GM18502 (cell line): ENCODE data around the gene CYP19A1.

Source experiments
- ATAC-seq: cut with Tn5 transposase; IDR thresholded peaks from one replicate; pipeline ENCODE4 v1.9.1; 2021; ENCODE audit warnings: mild to moderate bottlenecking; ENCODE audit not compliant: unreplicated experiment, poor library complexity

Gene CYP19A1

DNA sequence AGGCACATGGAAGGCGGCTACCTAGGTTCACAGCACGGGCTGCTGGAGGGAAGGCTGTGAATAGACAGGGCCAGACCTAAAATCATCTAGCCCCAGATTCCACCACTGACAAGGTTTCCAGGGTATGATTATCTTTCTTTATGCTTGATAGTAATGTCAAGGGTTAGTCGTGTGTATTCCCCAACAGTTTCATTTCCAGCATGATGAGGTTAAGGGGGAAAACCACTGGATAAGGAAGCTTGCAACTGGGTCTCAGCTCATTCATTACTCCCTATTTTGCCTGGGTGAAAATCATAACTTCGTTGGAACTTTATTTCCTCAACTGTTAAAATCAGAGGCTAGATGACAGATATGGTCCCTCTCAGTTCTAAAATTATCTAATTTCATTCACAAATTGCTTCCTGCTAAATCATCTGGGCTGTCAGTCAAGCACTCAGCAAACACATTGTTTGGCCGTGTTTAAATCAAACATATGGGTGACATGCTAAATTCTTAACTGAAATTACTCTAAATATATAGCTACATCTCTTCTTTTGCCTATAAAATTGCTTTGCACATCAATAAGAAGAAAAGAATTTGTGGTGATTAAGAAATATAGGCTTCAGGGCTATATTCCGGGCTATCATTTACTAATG lies 111.7 kb downstream of the CYP19A1 start:
- ATAC-seq: no peak

GRCh38 chr15:51224428-51224827 lies 114.0 kb downstream of the CYP19A1 start:
- ATAC-seq: no peak

GRCh38 chr15:51223771-51224229 lies 114.6 kb downstream of the CYP19A1 start:
- ATAC-seq: no peak

- ATAC-seq: no peak
These were observed 120.0 kb downstream of the CYP19A1 start for GRCh38 chr15:51218299-51218938.

- ATAC-seq: no peak
These were observed 125.5 kb downstream of the CYP19A1 start for GRCh38 chr15:51212909-51213308.

DNA sequence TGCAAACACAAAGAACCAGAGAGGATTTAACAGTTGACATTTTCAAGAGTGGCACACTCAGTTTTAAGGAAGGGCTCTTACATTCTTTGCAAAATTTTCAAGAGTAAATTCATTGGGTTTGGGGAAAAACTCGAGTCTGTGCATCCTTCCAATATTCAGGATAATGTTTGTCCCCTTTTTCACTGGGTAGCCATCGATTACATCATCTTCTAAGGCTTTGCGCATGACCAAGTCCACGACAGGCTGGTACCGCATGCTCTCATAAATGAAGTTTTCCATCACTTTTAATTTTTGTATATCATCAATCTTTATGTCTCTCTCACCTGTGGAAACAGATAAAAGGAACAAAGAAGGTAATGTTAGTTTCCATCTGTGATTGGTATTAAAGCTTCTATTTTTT lies 126.2 kb downstream of the CYP19A1 start:
- ATAC-seq: no peak

GRCh38 chr15:51205050-51205975 lies 133.1 kb downstream of the CYP19A1 start:
- no peak for ATAC-seq

GRCh38 chr15:51203797-51204196 lies 134.6 kb downstream of the CYP19A1 start:
- ATAC-seq: no peak

DNA sequence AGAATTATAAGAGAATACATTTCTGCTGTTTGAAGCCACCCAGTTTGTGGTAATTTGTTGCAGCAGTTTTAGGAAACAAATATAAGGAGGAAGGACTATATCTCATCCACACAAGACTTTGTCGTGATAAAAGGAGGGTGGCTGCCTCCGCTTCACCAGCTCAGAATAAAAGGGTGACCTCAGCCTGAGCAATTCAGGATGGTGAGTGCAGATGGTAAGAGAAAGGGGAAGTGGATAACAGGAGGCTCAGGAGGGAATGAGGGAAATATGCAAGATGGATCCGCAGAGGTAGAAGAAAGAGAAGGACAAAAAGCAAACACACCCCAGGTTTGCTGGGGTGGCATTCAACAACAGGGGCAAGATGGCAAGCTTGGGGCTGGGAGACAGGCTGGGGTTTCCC lies 135.6 kb downstream of the CYP19A1 start:
- ATAC-seq: no peak

DNA sequence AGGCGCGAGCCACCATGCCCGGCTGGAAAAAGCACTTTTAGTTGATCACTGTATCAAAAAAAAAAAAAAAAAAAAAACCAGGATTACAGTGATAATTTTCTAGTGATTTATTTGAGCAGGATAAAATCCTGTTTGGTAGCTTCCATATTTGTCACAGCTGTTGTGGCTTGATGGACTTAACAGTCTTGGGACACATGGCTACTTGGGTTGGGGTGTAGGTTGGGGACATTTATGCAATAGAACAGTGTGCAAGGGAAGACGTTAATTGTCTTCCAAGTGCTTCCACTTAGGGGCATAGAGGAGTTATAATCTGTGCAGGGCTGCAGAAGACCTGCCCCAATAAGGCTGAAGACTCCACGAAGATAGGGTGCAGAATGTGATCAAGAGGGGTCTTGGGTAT lies 136.8 kb downstream of the CYP19A1 start:
- no peak for ATAC-seq

GRCh38 chr15:51200792-51201191 lies 137.6 kb downstream of the CYP19A1 start:
- no peak for ATAC-seq

DNA sequence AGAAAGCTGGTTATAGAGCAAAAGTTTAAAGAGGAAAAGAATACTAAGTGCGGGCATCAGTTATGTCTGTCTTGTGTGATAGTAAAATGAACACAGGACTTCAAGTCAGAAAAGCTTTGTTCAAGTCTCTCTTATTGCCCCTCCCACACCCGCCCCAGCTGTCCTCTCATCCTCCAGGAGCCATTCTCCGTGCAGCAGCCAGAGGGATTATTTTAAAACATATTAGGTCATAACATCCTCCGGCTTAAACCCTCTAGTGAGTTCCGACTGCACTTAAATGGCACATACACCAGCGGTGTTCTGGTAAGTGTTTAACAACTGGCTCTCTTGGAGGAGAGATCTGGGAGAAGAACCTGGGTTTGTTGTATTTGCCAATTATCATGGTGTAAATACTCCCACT lies 138.9 kb downstream of the CYP19A1 start:
- ATAC-seq: no peak

DNA sequence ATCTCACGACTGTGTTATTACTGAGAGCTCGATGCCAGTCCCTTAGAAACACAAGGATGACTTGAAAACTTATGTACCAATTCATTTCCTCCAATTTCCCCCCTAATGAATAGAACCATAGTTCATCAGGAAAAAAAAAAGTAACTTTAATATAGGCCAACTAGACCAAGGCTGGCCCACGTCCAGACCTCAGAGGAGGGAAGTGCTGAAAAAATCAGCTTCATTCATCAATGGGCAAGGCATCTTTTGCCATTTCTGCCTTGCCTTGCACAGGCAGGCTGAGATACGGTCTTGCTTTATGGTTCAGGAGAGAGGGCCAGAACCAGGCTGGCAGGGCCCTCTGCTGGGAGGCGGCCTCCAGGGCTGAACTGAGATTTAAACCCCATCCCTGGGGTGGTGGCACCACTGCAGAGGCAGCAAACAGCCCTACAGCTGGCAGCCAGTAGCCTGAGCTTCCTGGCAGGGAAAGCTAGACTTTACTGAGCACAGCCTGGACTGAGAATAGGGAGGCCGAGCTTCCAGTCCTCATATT lies 139.6 kb downstream of the CYP19A1 start:
- ATAC-seq: no peak

- no peak for ATAC-seq
These were observed 142.9 kb downstream of the CYP19A1 start for GRCh38 chr15:51195459-51195858.

DNA sequence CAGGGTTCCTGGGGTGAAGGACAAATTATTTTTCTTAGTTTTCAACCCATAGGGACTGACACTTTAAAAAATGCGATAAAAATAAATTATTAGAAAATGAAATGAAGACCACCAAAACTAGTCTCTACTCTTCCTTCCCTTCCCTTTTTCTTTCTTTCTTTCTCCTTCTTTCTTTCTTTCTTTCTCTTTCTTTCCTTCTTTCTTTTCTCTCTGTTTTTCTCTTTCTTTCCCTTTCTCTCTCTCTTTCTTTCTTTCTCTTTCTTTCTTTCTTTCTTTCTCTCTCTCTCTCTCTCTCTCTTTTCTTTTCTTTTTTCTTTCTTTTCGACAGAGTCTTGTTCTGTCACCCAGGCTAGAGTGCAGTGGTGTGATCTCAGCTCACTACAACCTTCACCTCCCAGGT lies 144.4 kb downstream of the CYP19A1 start:
- no peak for ATAC-seq

DNA sequence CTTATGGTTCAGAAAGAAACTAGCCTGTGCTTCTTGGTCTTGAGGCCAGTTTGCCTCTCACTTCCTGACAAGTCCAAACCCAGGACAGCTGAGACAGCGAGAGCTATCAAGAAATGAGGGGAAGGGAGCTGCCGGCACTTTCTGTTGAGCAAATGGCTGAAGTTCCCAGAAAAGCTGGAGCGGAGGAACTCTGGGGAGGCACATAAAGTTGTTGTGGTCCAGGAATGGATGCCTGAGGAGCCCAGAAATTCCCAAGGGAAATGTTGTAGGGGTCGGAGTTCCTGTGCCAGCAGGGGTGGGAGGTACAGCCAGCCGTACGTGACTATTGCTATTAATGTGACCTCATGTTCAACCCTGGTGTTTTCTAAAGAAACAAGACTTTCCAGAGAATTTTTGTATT lies 144.9 kb downstream of the CYP19A1 start:
- ATAC-seq: no peak

DNA sequence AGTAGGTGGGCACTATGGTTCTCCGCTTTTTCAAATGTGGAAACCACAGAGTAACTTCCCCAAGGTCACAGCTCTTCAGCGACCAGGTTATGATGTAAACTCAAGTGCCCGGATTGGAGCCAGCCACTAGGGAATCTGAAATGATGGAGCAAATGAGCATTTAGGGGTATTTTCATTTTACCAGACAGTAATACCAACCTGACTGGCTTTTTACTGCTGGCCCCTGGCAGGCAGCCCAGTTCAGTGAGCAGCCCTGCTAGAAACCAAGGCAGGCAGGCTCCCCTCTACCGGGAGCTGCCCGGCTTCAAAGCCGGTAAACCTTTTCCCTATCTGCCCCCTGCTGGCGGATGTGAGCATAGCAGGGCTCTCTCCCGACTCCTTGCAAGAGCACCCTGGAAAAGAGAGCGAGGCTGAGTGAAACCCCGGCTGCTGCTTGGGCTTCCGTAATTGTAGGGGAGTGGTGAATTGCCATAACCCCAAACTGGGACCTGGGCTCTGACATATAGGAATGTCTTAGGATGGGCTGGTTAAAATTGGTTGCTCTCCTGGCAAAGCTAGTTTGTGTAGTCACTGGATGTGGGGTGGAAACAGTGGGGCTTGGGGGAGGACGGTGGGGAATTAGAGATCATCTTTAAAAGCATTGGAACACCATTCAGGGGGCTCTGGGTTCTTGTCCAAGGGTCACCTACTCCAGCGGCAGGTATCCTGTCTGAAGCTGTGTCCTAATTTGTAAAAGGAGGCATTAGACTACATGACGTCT lies 145.7 kb downstream of the CYP19A1 start:
- peak; percentile 69 for ATAC-seq

DNA sequence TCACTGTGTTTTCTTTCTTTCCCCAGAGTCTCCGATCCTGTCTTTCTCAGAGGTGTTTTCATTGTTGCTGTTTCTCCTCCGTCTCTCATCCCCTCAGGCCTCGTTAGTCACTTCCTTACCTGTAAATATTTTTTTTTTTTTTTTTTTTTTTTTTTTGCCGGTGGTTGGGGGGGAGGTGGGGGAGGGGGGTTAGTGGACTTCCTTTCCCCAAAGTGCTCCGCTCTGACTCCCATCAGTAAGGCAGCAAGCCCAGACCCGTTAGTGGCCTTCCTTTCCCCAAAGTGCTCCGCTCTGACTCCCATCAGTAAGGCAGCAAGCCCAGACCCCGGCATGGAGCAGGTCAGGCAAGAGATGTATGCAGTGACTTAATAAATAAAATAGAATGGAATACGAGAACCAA lies 146.6 kb downstream of the CYP19A1 start:
- ATAC-seq: no peak

DNA sequence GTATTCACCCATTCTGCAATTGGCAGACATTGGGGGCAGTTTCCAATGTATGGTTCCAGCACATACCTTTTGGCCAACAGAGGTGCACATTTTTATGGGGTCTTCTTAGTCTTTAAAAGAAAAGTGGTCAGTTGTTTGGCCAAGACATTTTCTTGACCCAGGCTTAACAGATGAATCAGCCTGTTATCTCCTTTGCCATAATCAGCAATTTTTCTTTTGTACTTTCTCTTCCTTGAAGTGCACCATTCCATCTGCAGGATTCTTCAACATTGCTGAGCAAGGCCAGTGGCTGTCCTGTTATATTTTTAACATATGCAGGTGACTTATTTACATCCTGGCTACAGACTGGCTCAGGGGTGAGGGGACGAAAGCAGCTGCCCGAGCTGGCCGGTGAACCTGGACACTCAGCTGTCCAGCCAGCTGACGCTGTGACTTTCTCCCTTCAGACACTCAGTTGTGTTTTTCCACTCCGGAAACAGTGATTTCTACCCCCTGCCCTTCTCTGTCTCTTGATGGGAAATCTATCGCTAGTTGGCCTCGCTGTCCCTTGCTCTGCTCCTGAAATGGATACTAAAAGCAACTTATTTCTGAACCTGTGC lies 147.2 kb downstream of the CYP19A1 start:
- ATAC-seq: no peak
